HCT116 (cell line): Measurements from ENCODE around the gene BSG. TPM values are rescaled to one million over a fixed set of nuclear protein-coding genes. Genes with fewer than 3 reads are reported as not detected.

Experiments
- ATAC-seq: fragments of 200-7000 bp; cut with Tn5 transposase; 2 replicates; pipeline ENCODE4 v1.9.1; 2020; ENCODE audit warnings: mild to moderate bottlenecking, moderate library complexity
- BruUV-seq: library from RNA; stranded (reverse); fragments of 400-500 nt; replicated peaks from 2 replicates; lab custom pipeline; 2021; lab: Mats Ljungman, UMichigan
- CTCF ChIA-PET: fragments of 300-600 bp; sonication (Branson Sonifier 250); formaldehyde crosslinking; loops from one replicate; lab custom pipeline; 2021; ENCODE audit warnings: antibody characterized with exemption; lab: Charles Lee
- POLR2A ChIA-PET: fragments of 300-600, 350-600 bp; sonication (Branson Sonifier 250); formaldehyde crosslinking; loops from one replicate; lab custom pipeline; 2021; ENCODE audit warnings: antibody characterized with exemption; lab: Charles Lee
- RAD21 ChIA-PET, 2 experiments: fragments of 300-600 bp; sonication (Branson Sonifier 250); formaldehyde crosslinking; loops; one replicate each; lab custom pipeline; 2023; ENCODE audit warnings: low total read pairs in 2 of 2; ENCODE audit not compliant: uncharacterized antibody in 2 of 2, unreplicated experiment in 2 of 2, low non-redundant PET in 1 of 2; lab: Charles Lee
- DNase-seq: peaks from one replicate; pipeline ENCODE4 v3.0.0-alpha.2; 2010; ENCODE audit warnings: low read depth, low spot score
- H2AFZ ChIP-seq: fragments of 200-600 bp; shearing (Covaris generic), sonication (generic); 2 replicates; pipeline ENCODE4 v1.6.1; 2017; ENCODE audit warnings: low read depth, mixed run types, mixed read lengths, antibody characterized with exemption, low read length; ENCODE audit not compliant: poor library complexity, severe bottlenecking
- H3K27ac ChIP-seq: 2 replicates; pipeline ENCODE4 v1.5.1; 2012; ENCODE audit warnings: low read depth, low read length
- H3K27me3 ChIP-seq: fragments of 200-600 bp; sonication (generic); 2 replicates; pipeline ENCODE4 v1.6.1; 2016; ENCODE audit warnings: mixed run types, low read length, mixed read lengths; ENCODE audit not compliant: insufficient read depth
- H3K36me3 ChIP-seq, 2 experiments: fragments of 200-500 bp in 1 of 2; fragments of 200-600 bp in 1 of 2; sonication (Bioruptor generic) in 1 of 2; sonication (generic) in 1 of 2; 2 replicates each; pipeline versions ENCODE4 v1.5.1 to v1.6.1; 2014 to 2016; ENCODE audit warnings: low read length in 2 of 2, inconsistent platforms in 1 of 2, mixed read lengths in 1 of 2, mixed run types in 1 of 2; ENCODE audit not compliant: insufficient read depth in 2 of 2, control insufficient read depth in 1 of 2
- H3K4me1 ChIP-seq, 2 experiments: fragments of 200-600 bp in 1 of 2; sonication (generic) in 1 of 2; 2 replicates each; pipeline versions ENCODE4 v1.5.1 to v1.6.1; 2012 to 2017; ENCODE audit warnings: low read length in 2 of 2, inconsistent platforms in 1 of 2, mild to moderate bottlenecking in 1 of 2, mixed read lengths in 1 of 2, mixed run types in 1 of 2, moderate library complexity in 1 of 2; ENCODE audit not compliant: insufficient read depth in 2 of 2, control insufficient read depth in 1 of 2
- H3K4me2 ChIP-seq: fragments of 200-600 bp; sonication (generic); 2 replicates; pipeline ENCODE4 v1.6.1; 2017; ENCODE audit warnings: mixed run types, low read length, mixed read lengths
- H3K4me3 ChIP-seq, 2 experiments: fragments of 200-600 bp in 1 of 2; sonication (generic) in 1 of 2; replicated peaks in 1 of 2; 2 replicates each; pipeline ENCODE4 v1.5.1; 2011 to 2016; ENCODE audit warnings: low read length in 2 of 2, control low read depth in 1 of 2, low read depth in 1 of 2, mild to moderate bottlenecking in 1 of 2, mixed read lengths in 1 of 2, mixed run types in 1 of 2
- H3K79me2 ChIP-seq: fragments of 200-600 bp; sonication (generic); 2 replicates; pipeline ENCODE4 v1.6.1; 2017; ENCODE audit warnings: mild to moderate bottlenecking, mixed run types, low read length, moderate library complexity, mixed read lengths; ENCODE audit not compliant: insufficient read depth
- H3K9ac ChIP-seq: fragments of 200-600 bp; sonication (generic); 2 replicates; pipeline ENCODE4 v1.6.1; 2016; ENCODE audit warnings: low read length, mixed read lengths
- H3K9me2 ChIP-seq: fragments of 200-600 bp; sonication (generic), shearing (Covaris generic); 2 replicates; pipeline ENCODE4 v1.6.1; 2017; ENCODE audit warnings: mixed run types, mild to moderate bottlenecking, moderate library complexity; ENCODE audit not compliant: insufficient read depth
- H3K9me3 ChIP-seq, 2 experiments: fragments of 200-500 bp in 1 of 2; fragments of 200-600 bp in 1 of 2; sonication (Bioruptor generic) in 1 of 2; sonication (generic) in 1 of 2; 2 replicates each; pipeline ENCODE4 v1.6.1; 2014 to 2017; ENCODE audit warnings: low read length in 2 of 2, mixed read lengths in 2 of 2, inconsistent platforms in 1 of 2, low read depth in 1 of 2, mild to moderate bottlenecking in 1 of 2, mixed run types in 1 of 2, moderate library complexity in 1 of 2; ENCODE audit not compliant: control insufficient read depth in 1 of 2, insufficient read depth in 1 of 2
- H4K20me1 ChIP-seq: fragments of 200-600 bp; sonication (generic), shearing (Covaris generic); 2 replicates; pipeline ENCODE4 v1.6.1; 2017; ENCODE audit warnings: mixed run types, mild to moderate bottlenecking, moderate library complexity; ENCODE audit not compliant: insufficient read depth
- CTCF ChIP-seq, 3 experiments: fragments of 200-600 bp in 1 of 3; sonication (generic) in 1 of 3; IDR thresholded peaks in 2 of 3; conservative IDR thresholded peaks in 1 of 3; 2 replicates each; pipeline ENCODE4 v1.5.1; 2012 to 2017; ENCODE audit warnings: low read depth in 2 of 3, low read length in 2 of 3, antibody characterized with exemption in 1 of 3, borderline replicate concordance in 1 of 3, control low read depth in 1 of 3, mild to moderate bottlenecking in 1 of 3, mixed read lengths in 1 of 3, mixed run types in 1 of 3, moderate library complexity in 1 of 3; ENCODE audit not compliant: insufficient read depth in 1 of 3
- EGR1 ChIP-seq: IDR thresholded peaks from 2 replicates; pipeline ENCODE4 v1.6.1; 2012; ENCODE audit warnings: low read depth
- EZH2 ChIP-seq: fragments of 200-600 bp; sonication (generic); IDR thresholded peaks from 2 replicates; pipeline ENCODE4 v1.6.1; 2017; ENCODE audit warnings: antibody characterized with exemption, mixed run types
- EZH2phosphoT487 ChIP-seq: fragments of 200-600 bp; IDR thresholded peaks from 2 replicates; pipeline ENCODE4 v1.6.1; 2018; ENCODE audit warnings: antibody characterized with exemption, borderline replicate concordance
- POLR2A ChIP-seq: IDR thresholded peaks from 2 replicates; pipeline ENCODE4 v1.7.0; 2011; ENCODE audit warnings: borderline replicate concordance; ENCODE audit not compliant: insufficient read depth, insufficient read length; ENCODE audit errors: extremely low read depth
- ZNF274 ChIP-seq: fragments of 200-500 bp; sonication (Bioruptor generic); IDR thresholded peaks from 2 replicates; pipeline ENCODE4 v1.6.1; 2014; ENCODE audit warnings: mild to moderate bottlenecking, low read depth, low read length, inconsistent platforms
- intact Hi-C: fragments of 100-400 bp; cut with micrococcal nuclease; formaldehyde crosslinking; loops from 2 replicates; pipeline ENCODE4 v1.10.0; 2022
- total RNA-seq: library from RNA; stranded (reverse); gene quantifications from one replicate; pipeline ENCODE4 v1.2.1, GENCODE V29; 2021; ENCODE audit not compliant: unreplicated experiment

Gene BSG
- total RNA-seq, 1 experiment from 2014 or later = 603 TPM

GRCh38 chr19:581399-582111 lies 9.2 kb downstream of the BSG start:
- no peak overlapping the region for H2AFZ ChIP-seq
- no peaks in the 10 kb centered on the region for H4K20me1 ChIP-seq
- H3K36me3 ChIP-seq = peaks cover 19 to 40% of the 10 kb centered on the region in 2 experiments
- no peaks in the 10 kb centered on the region for H3K9me3 ChIP-seq
- ATAC-seq (no peak), DNase-seq (no peak)
- intact Hi-C loops = no loop called here
- no peaks in the 10 kb centered on the region; a peak in 2 of 4 replicates for H3K4me1 ChIP-seq
- no peak overlapping the region for H3K9ac ChIP-seq
- H3K9me2 ChIP-seq = no peaks in the 10 kb centered on the region
- H3K4me3 ChIP-seq = no peak overlapping the region
- H3K27me3 ChIP-seq = no peaks in the 10 kb centered on the region
- BruUV-seq = no TSS peak
- POLR2A ChIA-PET = no interaction called here
- CTCF ChIA-PET = no interaction called here
- H3K27ac ChIP-seq = no peak overlapping the region; the same call in 1 of the 2 replicates
- peaks cover 44% of the 10 kb centered on the region for H3K79me2 ChIP-seq
- H3K4me2 ChIP-seq = no peak overlapping the region
- TF ChIP-seq EZH2 (no peak), ZNF274 (no peak), EZH2phosphoT487 (no peak), CTCF (IDR thresholded peaks at IDR 0.05 in 2 of 3, conservative IDR thresholded peaks at IDR 0.05 in 1 of 3; ENCODE audit: borderline replicate concordance in 1 of 3, insufficient read depth in 1 of 3, low read depth in 2 of 3, low read length in 2 of 3) (no peak), POLR2A (no peak), EGR1 (no peak)
- RAD21 ChIA-PET = no interaction called here
